Stomach smooth muscle (tissue), 2 donors: Measurements from ENCODE around the gene PLOD2.
A peak's percentile ranks its signal among the peaks of the same experiment; 100 is the strongest.

ENCODE experiments used
- H3K27ac ChIP-seq: one replicate; pipeline ENCODE4 v1.7.0; 2013; ENCODE audit warnings: mild to moderate bottlenecking, low read length, inconsistent platforms
- H3K27me3 ChIP-seq, 2 donors: one replicate each; pipeline ENCODE4 v1.7.0; 2013; ENCODE audit warnings: low read length in 2 of 2; ENCODE audit not compliant: insufficient read depth in 2 of 2, control insufficient read depth in 1 of 2
- H3K36me3 ChIP-seq, 2 donors: one replicate each; pipeline ENCODE4 v1.7.0; 2013; ENCODE audit warnings: low read length in 2 of 2; ENCODE audit not compliant: control insufficient read depth in 2 of 2, insufficient read depth in 2 of 2
- H3K4me1 ChIP-seq: one replicate; pipeline ENCODE4 v1.7.0; 2013; ENCODE audit warnings: low read length; ENCODE audit not compliant: control insufficient read depth, insufficient read depth
- H3K4me3 ChIP-seq, 2 donors: one replicate each; pipeline ENCODE4 v1.7.0; 2013; ENCODE audit warnings: low read length in 2 of 2
- H3K9ac ChIP-seq, 2 donors: one replicate each; pipeline ENCODE4 v1.7.0; 2013; ENCODE audit warnings: low read length in 2 of 2, mild to moderate bottlenecking in 1 of 2
- H3K9me3 ChIP-seq, 2 donors: one replicate each; pipeline ENCODE4 v1.7.0; 2013; ENCODE audit warnings: low read length in 2 of 2; ENCODE audit not compliant: control insufficient read depth in 2 of 2
- donor health status: healthy.
- donor health status: Pancreatic carcinoma.

Gene PLOD2

GRCh38 chr3:146160964-146161662 is at the start of gene PLOD2:
PLOD2 (minus strand) TSS chr3:146161184; CDS start chr3:146160989, 195 bp downstream.
- Histone ChIP-seq H3K4me1 (peaks cover 19% of the 10 kb centered on the region), H3K36me3 (no peaks in the 10 kb centered on the region), H3K27me3 (no peaks in the 10 kb centered on the region), H3K9me3 (no peaks in the 10 kb centered on the region), H3K4me3 (peak within 1 kb of the TSS; percentile 91 to 98), H3K27ac (peak within 1 kb of the TSS; percentile 98), H3K9ac (peak within 1 kb of the TSS; percentile 96 to 98)

DNA sequence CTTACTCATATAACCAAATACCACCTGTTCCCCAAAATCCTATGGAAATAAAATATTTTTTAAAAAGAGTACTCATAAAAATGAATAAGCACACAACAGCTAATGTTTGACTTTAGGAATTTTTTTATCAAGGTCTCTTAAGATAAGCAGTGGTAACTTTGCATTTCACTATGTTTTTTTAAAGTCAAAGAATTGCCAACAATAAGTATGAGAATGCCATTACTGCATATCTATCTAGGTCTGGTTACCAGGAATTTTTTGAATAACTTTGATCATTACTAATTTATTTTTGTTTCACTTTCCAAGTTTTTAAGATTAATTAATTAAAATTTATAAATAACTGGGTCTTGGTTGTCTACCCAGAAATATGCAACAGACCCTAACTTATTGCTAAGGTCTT is 48.4 kb upstream of the PLOD2 start:
- Histone ChIP-seq H3K9ac (no peak overlapping the region), H3K27ac (no peak overlapping the region), H3K36me3 (peaks cover 5 to 31% of the 10 kb centered on the region in 2 donors), H3K4me1 (no peaks in the 10 kb centered on the region), H3K4me3 (no peak overlapping the region), H3K9me3 (no peaks in the 10 kb centered on the region), H3K27me3 (no peaks in the 10 kb centered on the region)

- peaks cover 12 to 43% of the 10 kb centered on the region in 2 donors for H3K36me3 ChIP-seq
- H3K4me3 ChIP-seq, result no peak overlapping the region
These were observed 42.8 kb upstream of the PLOD2 start for GRCh38 chr3:146203776-146204175.

GRCh38 chr3:146200461-146201220 is 39.7 kb upstream of the PLOD2 start:
- Histone ChIP-seq H3K27ac (no peak overlapping the region), H3K4me1 (no peaks in the 10 kb centered on the region), H3K9me3 (no peaks in the 10 kb centered on the region), H3K27me3 (no peaks in the 10 kb centered on the region), H3K9ac (no peak overlapping the region), H3K36me3 (peaks cover 7 to 27% of the 10 kb centered on the region in 2 donors), H3K4me3 (no peak overlapping the region)

More at GRCh38 chr3:146203776-146204175, 42.8 kb upstream of the PLOD2 start:
- no peak overlapping the region for H3K9ac ChIP-seq
- H3K4me1 ChIP-seq, result no peaks in the 10 kb centered on the region
- no peaks in the 10 kb centered on the region for H3K27me3 ChIP-seq
- H3K9me3 ChIP-seq, result no peaks in the 10 kb centered on the region
- H3K27ac ChIP-seq, result no peak overlapping the region

DNA sequence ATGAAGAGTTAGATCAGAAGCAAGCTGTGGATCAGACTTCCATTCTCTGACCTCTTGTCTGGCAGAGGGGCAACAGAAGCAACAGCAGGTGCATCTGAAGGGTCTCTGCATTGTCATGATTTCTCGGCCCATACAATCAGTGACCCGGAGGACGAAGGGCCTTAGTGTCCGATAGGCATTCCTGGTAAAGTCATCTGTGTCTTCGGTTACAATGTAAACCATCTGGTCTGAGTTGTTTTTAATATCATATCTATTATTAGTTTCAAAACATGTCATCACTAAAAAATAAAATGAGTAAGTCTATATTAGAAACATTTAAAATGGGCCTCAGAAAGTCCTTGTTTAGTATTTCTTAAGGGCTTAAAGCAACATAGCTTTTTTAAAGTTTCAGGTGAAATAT is 38.8 kb upstream of the PLOD2 start:
- no peaks in the 10 kb centered on the region for H3K27me3 ChIP-seq
- no peaks in the 10 kb centered on the region for H3K4me1 ChIP-seq
- no peak overlapping the region for H3K27ac ChIP-seq
- no peak overlapping the region for H3K4me3 ChIP-seq
- H3K36me3 ChIP-seq, result peaks cover 7 to 22% of the 10 kb centered on the region in 2 donors
- H3K9ac ChIP-seq, result no peak overlapping the region
- H3K9me3 ChIP-seq, result no peaks in the 10 kb centered on the region

DNA sequence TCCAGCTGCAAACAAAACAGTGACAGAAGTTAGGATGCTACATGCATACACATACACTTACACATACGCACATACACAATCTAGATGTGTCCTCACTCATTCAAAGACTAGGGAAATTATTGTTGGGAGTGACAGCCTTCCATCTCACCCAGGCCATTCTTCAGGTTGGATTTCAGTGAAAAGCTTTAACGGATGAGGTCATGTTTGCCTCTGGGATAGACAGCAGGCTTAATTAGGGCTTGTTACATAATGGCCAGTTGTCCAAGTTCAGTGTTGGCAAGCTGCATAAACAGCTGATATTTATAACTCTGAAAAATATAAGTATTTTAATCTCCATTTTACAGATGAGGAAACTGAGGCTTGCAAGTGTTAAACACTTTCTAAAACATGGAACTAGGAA is 35.8 kb upstream of the PLOD2 start:
- no peak overlapping the region for H3K27ac ChIP-seq
- no peak overlapping the region for H3K9ac ChIP-seq

GRCh38 chr3:146195605-146196004 is 34.6 kb upstream of the PLOD2 start:
- Histone ChIP-seq H3K4me3 (no peak overlapping the region), H3K9me3 (no peaks in the 10 kb centered on the region), H3K36me3 (peaks cover 10 to 14% of the 10 kb centered on the region in 2 donors), H3K4me1 (no peaks in the 10 kb centered on the region), H3K27ac (no peak overlapping the region), H3K27me3 (no peaks in the 10 kb centered on the region), H3K9ac (no peak overlapping the region)

More for the DNA sequence above, 35.8 kb upstream of the PLOD2 start:
- H3K27me3 ChIP-seq, result no peaks in the 10 kb centered on the region
- no peaks in the 10 kb centered on the region for H3K9me3 ChIP-seq
- peaks cover 10 to 14% of the 10 kb centered on the region in 2 donors for H3K36me3 ChIP-seq
- no peak overlapping the region for H3K4me3 ChIP-seq
- no peaks in the 10 kb centered on the region for H3K4me1 ChIP-seq

DNA sequence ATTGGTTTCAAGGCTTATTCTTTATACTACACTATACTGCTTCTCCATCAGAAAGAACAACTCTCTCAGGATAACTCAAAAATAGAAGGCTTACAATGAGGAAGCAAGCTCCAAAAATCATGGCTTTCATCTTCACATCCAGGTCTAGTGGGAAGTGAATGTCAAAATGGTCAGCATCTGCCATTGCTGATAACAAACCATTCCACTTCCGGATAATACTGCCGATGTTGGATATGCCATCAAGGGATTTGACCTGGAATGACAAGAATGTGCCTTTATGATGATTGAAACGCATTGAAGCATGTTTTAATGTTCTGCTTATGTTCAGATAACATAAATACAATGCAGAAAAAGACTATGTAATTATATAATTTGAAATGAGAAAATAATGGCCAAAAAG is 34.0 kb upstream of the PLOD2 start:
- Histone ChIP-seq H3K4me3 (no peak overlapping the region), H3K9ac (no peak overlapping the region), H3K27me3 (no peaks in the 10 kb centered on the region), H3K27ac (no peak overlapping the region), H3K9me3 (no peaks in the 10 kb centered on the region), H3K36me3 (peaks cover 7 to 14% of the 10 kb centered on the region in 2 donors), H3K4me1 (no peaks in the 10 kb centered on the region)

DNA sequence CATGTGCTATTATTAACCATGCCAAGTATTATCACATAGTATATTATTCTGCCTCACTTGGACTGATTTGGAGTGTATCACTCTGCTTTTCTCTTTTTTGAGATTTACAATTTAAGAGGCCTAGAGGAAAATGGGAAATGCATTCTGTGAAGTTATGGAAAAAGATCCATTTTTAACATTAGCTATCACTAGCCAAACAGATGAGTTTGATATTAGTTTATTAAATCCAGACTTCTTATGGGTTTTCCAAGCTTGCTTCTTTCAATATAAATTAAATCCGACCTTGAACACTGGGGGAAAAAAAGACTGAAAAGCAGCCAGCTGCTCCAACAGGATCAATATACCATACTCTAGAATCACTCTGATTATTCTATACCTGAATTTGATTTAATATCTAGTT is 30.1 kb upstream of the PLOD2 start:
- Histone ChIP-seq H3K4me3 (no peak overlapping the region), H3K36me3 (peaks cover 2 to 3% of the 10 kb centered on the region in 2 donors), H3K27me3 (no peaks in the 10 kb centered on the region), H3K9me3 (no peaks in the 10 kb centered on the region), H3K27ac (no peak overlapping the region), H3K4me1 (no peaks in the 10 kb centered on the region), H3K9ac (no peak overlapping the region)

DNA sequence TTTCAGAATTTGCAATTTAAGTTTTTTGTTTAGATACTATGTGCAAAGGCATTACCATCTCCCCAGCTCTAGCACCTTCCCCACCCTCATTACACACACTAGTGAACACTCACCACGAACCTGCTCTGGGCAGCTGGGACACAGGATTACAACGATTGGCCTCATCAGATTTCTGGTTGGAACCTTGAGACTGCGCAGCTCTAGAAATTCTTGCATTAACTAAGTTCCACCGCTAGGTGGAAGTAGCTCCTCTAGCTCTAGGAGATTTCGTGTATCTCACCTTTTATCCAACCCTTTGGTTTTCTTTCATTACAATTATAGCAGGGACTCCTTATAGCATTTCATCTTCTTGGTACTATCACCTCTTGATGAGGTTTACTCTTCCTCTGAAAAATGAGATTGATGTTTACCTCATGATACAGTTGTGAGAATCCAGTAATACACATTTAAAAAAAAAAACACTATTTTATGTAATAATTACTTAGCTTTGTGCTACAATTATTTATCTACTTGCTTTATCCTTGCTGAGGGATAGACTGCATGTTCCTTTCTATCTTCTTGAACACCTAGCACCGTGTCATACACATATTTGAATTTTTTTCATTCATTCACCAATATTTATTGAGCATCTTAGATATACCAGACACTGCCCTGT is 28.7 kb upstream of the PLOD2 start:
- H3K27me3 ChIP-seq, result no peaks in the 10 kb centered on the region
- H3K9me3 ChIP-seq, result no peaks in the 10 kb centered on the region
- no peak overlapping the region for H3K9ac ChIP-seq
- H3K36me3 ChIP-seq, result peaks cover 2 to 3% of the 10 kb centered on the region in 2 donors
- H3K27ac ChIP-seq, result no peak overlapping the region
- H3K4me3 ChIP-seq, result no peak overlapping the region
- no peaks in the 10 kb centered on the region for H3K4me1 ChIP-seq
